Measurements from ENCODE around the gene HOXC6. TPM values are rescaled to one million over a fixed set of nuclear protein-coding genes. Genes with fewer than 3 reads are reported as not detected.

HOXC6 gene
- total and polyA plus RNA-seq, 9 of the 15 experiments (the other 6 are each of a cell fraction or from before 2014, with no cell fraction given): 0.06 to 4.0 (median 1.4) TPM

DNA sequence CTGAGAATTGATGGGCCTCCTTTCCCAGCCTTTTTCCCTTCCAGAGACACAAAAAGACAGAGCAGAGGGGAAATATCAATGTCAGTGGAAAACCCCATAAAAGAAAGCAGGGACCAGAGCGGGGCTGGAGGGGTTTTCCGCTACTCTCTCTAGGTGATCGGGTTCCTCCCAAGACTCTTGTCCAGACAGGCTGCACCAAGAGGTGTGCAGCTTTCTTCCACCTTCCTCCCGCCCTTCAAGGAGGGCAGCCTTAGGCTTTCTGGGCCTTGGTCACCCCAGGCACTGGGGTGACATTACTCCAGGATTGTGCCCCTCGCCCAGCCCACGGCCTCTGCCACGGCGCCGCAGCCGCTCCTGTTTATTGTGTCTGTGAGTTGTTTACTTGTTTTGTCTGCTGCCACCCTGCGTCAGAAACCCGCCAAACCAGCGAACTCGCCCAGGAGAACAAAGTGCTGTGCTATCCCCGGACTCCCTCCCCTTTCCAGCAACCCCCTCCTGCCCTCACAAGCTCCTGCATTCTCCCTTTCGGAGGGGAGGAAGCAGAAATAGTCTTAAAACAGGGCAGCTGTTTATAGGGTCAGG is 6.7 kb upstream of the HOXC6 start:
- H4K20me1 ChIP-seq (replicated peaks; ENCODE audit: control insufficient read depth, insufficient read depth, low read length): no peaks in the 10 kb centered on the region
- BruUV-seq (replicated peaks): no TSS peak
- ATAC-seq: no peak
- H3K27me3 ChIP-seq (ENCODE audit: control insufficient read depth in 2 of 2, insufficient read depth in 2 of 2, low read length in 2 of 2): no peaks in the 10 kb centered on the region
- FAIRE-seq: no peak
- H3K27ac ChIP-seq (ENCODE audit: extremely low read depth, low read depth, low read length): no peak overlapping the region
- H3K4me2 ChIP-seq (ENCODE audit: insufficient read depth, low read length): no peak overlapping the region
- WGBS (ENCODE audit: insufficient coverage, low coverage, missing lambda C conversion rate): 65% methylated on average over 8 of the region's 16 CpGs
- TF ChIP-seq, protein P1, sequence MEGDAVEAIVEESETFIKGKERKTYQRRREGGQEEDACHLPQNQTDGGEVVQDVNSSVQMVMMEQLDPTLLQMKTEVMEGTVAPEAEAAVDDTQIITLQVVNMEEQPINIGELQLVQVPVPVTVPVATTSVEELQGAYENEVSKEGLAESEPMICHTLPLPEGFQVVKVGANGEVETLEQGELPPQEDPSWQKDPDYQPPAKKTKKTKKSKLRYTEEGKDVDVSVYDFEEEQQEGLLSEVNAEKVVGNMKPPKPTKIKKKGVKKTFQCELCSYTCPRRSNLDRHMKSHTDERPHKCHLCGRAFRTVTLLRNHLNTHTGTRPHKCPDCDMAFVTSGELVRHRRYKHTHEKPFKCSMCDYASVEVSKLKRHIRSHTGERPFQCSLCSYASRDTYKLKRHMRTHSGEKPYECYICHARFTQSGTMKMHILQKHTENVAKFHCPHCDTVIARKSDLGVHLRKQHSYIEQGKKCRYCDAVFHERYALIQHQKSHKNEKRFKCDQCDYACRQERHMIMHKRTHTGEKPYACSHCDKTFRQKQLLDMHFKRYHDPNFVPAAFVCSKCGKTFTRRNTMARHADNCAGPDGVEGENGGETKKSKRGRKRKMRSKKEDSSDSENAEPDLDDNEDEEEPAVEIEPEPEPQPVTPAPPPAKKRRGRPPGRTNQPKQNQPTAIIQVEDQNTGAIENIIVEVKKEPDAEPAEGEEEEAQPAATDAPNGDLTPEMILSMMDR (IDR thresholded peaks at IDR 0.05 in 2 of 3, conservative IDR thresholded peaks at IDR 0.05 in 1 of 3; ENCODE audit: insufficient read depth in 2 of 3, low read depth in 1 of 3, low read length in 3 of 3): peak in 1 of 3 experiments; percentile 24; a peak in 1 of 6 replicates
- TF ChIP-seq SMAD3 (CRISPR knock-in tag; conservative IDR thresholded peaks at IDR 0.05) (no peak), SMAD4 (CRISPR knock-in tag; conservative IDR thresholded peaks at IDR 0.05) (peak; percentile 49; the same call in 1 of the 2 replicates)
- H3K36me3 ChIP-seq (ENCODE audit: control insufficient read depth, insufficient read depth, low read length): no peaks in the 10 kb centered on the region
- no peak overlapping the region for H3K4me3 ChIP-seq
- in situ Hi-C loops (cut with MboI) (loop anchor here (10.0 kb wide), 1 partner anchor 173 kb away; no protein-coding TSS in a partner anchor), intact Hi-C loops (cut with micrococcal nuclease) (no loop called here)
- POLR2A ChIA-PET: interaction anchor here (0.6 kb wide), 1 partner anchor 31 kb away, joined by 3 read pairs; no protein-coding TSS in a partner anchor
- H3K9me1 ChIP-seq (ENCODE audit: control insufficient read depth, insufficient read depth, low read length): no peaks in the 10 kb centered on the region
- no peaks in the 10 kb centered on the region for H3K9me3 ChIP-seq (replicated peaks; ENCODE audit: control insufficient read depth, insufficient read depth, low read depth, low read length)
- peak overlapping the region in 1 of 2 experiments; percentile 73; a peak in 2 of 4 replicates for H3K9ac ChIP-seq (ENCODE audit: insufficient read depth in 1 of 2, low read depth in 2 of 2, low read length in 2 of 2)
- peaks cover 13 to 49% of the 10 kb centered on the region in 2 experiments for H3K4me1 ChIP-seq (replicated peaks in 1 of 2; ENCODE audit: control insufficient read depth in 2 of 2, insufficient read depth in 2 of 2, low read length in 2 of 2)
- CTCF ChIA-PET (ENCODE audit: low intra/inter-chr PET ratio): no interaction called here
- peak in 1 of 4 experiments; percentile 28 for DNase-seq (ENCODE audit: extremely low read depth in 1 of 4, low spot score in 3 of 4)
- peaks cover 3% of the 10 kb centered on the region; the same call in 2 of the 3 replicates for H3K79me2 ChIP-seq (ENCODE audit: control insufficient read depth, insufficient read depth, low read length)
- no peak overlapping the region for H2AFZ ChIP-seq (ENCODE audit: low read depth, low read length)
